ENCODE measurements around the gene PPP1R14C.

DNA sequence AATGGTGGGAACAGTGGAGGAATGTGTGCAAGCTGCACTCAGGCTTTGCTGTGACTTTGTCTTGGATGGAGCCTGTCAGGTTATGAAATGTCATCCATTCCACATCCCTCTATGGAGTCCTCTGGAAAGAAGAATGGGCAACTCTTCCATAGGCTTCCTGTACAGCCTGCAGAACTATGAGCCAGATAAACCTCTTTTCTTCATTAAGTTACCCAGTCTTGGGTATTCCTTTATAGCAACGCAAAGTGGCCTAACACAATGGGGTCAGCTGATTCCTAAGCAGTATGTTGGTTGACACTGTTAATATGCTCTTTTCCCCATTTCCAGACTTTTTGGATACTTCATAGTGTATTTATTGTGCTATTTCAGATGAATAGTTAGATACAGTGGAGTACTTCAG lies 150.2 kb downstream of the PPP1R14C start:
- TF ChIP-seq EZH2 (IDR thresholded peaks at IDR 0.05; ENCODE audit: borderline replicate concordance, low read depth, low read length, poor library complexity, severe bottlenecking), result no peak
- no peak for TF ChIP-seq CTCF (conservative IDR thresholded peaks at IDR 0.05; ENCODE audit: low read depth, low read length)

All from A673 (cell line).